Spinal cord (tissue), 10 donors: ENCODE data around the gene SHANK2. TPM values are rescaled to one million over a fixed set of nuclear protein-coding genes. Genes with fewer than 3 reads are reported as not detected.

Experiments used
- DNase-seq, 6 donors: peaks; one replicate each; pipeline versions ENCODE4 v3.0.0 to v3.0.0-alpha.2; 2013 to 2015; ENCODE audit warnings: low spot score in 6 of 6, low read depth in 4 of 6
- H3K27ac ChIP-seq: one replicate; pipeline ENCODE4 v1.5.1; 2013; ENCODE audit warnings: low read depth, low read length, control low read depth
- H3K27me3 ChIP-seq: one replicate; pipeline ENCODE4 v1.6.1; 2013; ENCODE audit warnings: low read length; ENCODE audit not compliant: control insufficient read depth, insufficient read depth
- H3K36me3 ChIP-seq: one replicate; pipeline ENCODE4 v1.6.1; 2013; ENCODE audit warnings: low read length; ENCODE audit not compliant: control insufficient read depth, insufficient read depth
- H3K4me1 ChIP-seq: one replicate; pipeline ENCODE4 v1.6.1; 2013; ENCODE audit warnings: low read length; ENCODE audit not compliant: control insufficient read depth, insufficient read depth
- H3K4me3 ChIP-seq: one replicate; pipeline ENCODE4 v1.5.1; 2013; ENCODE audit warnings: low read depth, low read length, control low read depth
- H3K9me3 ChIP-seq: one replicate; pipeline ENCODE4 v1.6.1; 2013; ENCODE audit warnings: low read length; ENCODE audit not compliant: control insufficient read depth, insufficient read depth
- WGBS: methylation state at CpG from one replicate; pipeline ENCODE4 v1.1.5; 2013; ENCODE audit warnings: missing lambda C conversion rate; ENCODE audit not compliant: insufficient coverage; 5-methylcytosine and 5-hydroxymethylcytosine counted together
- polyA plus RNA-seq, 2 donors: library from polyadenylated mRNA; unstranded; fragments of 120-200 nt; gene quantifications; one replicate each; pipeline ENCODE4 v1.2.1, GENCODE V29; 2013; ENCODE audit not compliant: insufficient read length in 2 of 2
- total RNA-seq, 2 donors: library from RNA; depleted of rRNA in 1 of 2; stranded (reverse); fragments of 120-200 nt in 1 of 2; fragments of >200 nt in 1 of 2; gene quantifications; one replicate each; pipeline versions ENCODE4 v1.2.3 to v1.2.4, GENCODE V29; 2013 to 2014
- donor health status: healthy.

The SHANK2 gene
- total and polyA plus RNA-seq, 4 donors, result 10.9 to 36.4 (median 28.6) TPM

DNA sequence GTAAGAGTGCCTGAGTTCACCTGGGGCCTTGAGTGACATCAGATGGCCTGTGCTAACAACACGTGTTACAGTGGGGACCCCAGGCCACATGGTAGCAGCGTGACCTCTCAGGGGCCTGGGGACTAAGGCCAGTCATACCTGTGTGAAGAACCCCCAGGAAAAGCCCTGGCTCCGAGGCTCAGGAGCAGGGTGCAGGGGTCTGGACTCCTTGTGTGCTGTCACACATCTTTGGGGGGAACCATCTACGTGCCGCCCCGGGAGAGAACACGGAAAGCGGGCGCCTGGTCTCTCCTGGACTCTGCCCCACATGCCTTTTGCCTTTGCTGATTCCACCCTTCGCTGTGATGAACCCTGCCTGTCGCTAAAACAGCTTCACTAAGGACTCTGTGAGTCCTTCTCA, 48.7 kb downstream of the SHANK2 start:
- Histone ChIP-seq H3K27ac (no peak overlapping the region), H3K27me3 (no peaks in the 10 kb centered on the region), H3K9me3 (no peaks in the 10 kb centered on the region), H3K4me3 (no peak overlapping the region), H3K4me1 (peaks cover 17% of the 10 kb centered on the region), H3K36me3 (no peaks in the 10 kb centered on the region)
- DNase-seq, result no peak
- WGBS, result 95% methylated on average over 11 of the region's 11 CpGs

GRCh38 chr11:71202966-71203365, 49.4 kb downstream of the SHANK2 start:
- 100% methylated on average over 2 of the region's 4 CpGs for WGBS
- DNase-seq, result no peak
- H3K4me3 ChIP-seq, result no peak overlapping the region
- H3K9me3 ChIP-seq, result no peaks in the 10 kb centered on the region
- no peak overlapping the region for H3K27ac ChIP-seq
- H3K27me3 ChIP-seq, result no peaks in the 10 kb centered on the region
- H3K4me1 ChIP-seq, result peaks cover 17% of the 10 kb centered on the region
- no peaks in the 10 kb centered on the region for H3K36me3 ChIP-seq

- H3K4me3 ChIP-seq, result no peak overlapping the region
- no peaks in the 10 kb centered on the region for H3K36me3 ChIP-seq
- no peaks in the 10 kb centered on the region for H3K27me3 ChIP-seq
- H3K27ac ChIP-seq, result no peak overlapping the region
- H3K9me3 ChIP-seq, result no peaks in the 10 kb centered on the region
- peaks cover 17% of the 10 kb centered on the region for H3K4me1 ChIP-seq
- no peak for DNase-seq
- 90% methylated on average over 5 of the region's 5 CpGs for WGBS
Measured at GRCh38 chr11:71202598-71202944, 49.8 kb downstream of the SHANK2 start.

Other genes with a start within 250 kb of the SHANK2 start
- gene DHCR7, start 195.8 kb upstream of the SHANK2 start, total RNA-seq, result 10 to 100 TPM; 32.3 to 42.3 TPM
- 100 to 1,000 TPM; 103 to 115 TPM for gene DHCR7, start 195.8 kb upstream of the SHANK2 start, polyA plus RNA-seq
- gene NADSYN1, start 200.6 kb upstream of the SHANK2 start, total RNA-seq, result 10 to 100 TPM; 26.1 to 42.8 TPM
- gene NADSYN1, start 200.6 kb upstream of the SHANK2 start, polyA plus RNA-seq, result 10 to 100 TPM; 52.3 to 64.0 TPM